Panc1 (cell line): Measurements from ENCODE around the gene NPAS3. TPM values are rescaled to one million over a fixed set of nuclear protein-coding genes. Genes with fewer than 3 reads are reported as not detected.

Source experiments
- ATAC-seq: fragments of 200-7000 bp; cut with Tn5 transposase; 2 replicates; pipeline ENCODE4 v1.9.1; 2020; ENCODE audit warnings: mild to moderate bottlenecking, moderate library complexity
- BruUV-seq: library from RNA; stranded (reverse); fragments of 400-500 nt; replicated peaks from 2 replicates; lab custom pipeline; 2021; lab: Mats Ljungman, UMichigan
- CTCF ChIA-PET: fragments of 300-600 bp; sonication (Branson Sonifier 250); formaldehyde crosslinking; loops from one replicate; lab custom pipeline; 2022; ENCODE audit warnings: antibody characterized with exemption; lab: Charles Lee
- POLR2A ChIA-PET: fragments of 300-600 bp; sonication (Branson Sonifier 250); formaldehyde crosslinking; loops from one replicate; lab custom pipeline; 2022; ENCODE audit warnings: antibody characterized with exemption; lab: Charles Lee
- DNase-seq: peaks from one replicate; pipeline ENCODE4 v3.0.0-alpha.2; 2010; ENCODE audit warnings: low read depth, low spot score
- H3K27ac ChIP-seq: 2 replicates; pipeline ENCODE4 v1.5.1; 2011; ENCODE audit warnings: mild to moderate bottlenecking, low read length, inconsistent platforms
- H3K27me3 ChIP-seq: fragments of 200-500 bp; sonication (Bioruptor generic); 2 replicates; pipeline ENCODE4 v1.6.0; 2014; ENCODE audit warnings: low read length, inconsistent platforms; ENCODE audit not compliant: control insufficient read depth, insufficient read depth
- H3K36me3 ChIP-seq: fragments of 200-500 bp; sonication (Bioruptor generic); 2 replicates; pipeline ENCODE4 v1.5.1; 2014; ENCODE audit warnings: inconsistent platforms, mild to moderate bottlenecking, low read length, moderate library complexity; ENCODE audit not compliant: control insufficient read depth, insufficient read depth
- H3K4me1 ChIP-seq: 2 replicates; pipeline ENCODE4 v1.5.1; 2011; ENCODE audit warnings: inconsistent platforms, mild to moderate bottlenecking, low read length, moderate library complexity; ENCODE audit not compliant: control insufficient read depth, insufficient read depth
- H3K4me3 ChIP-seq, 2 experiments: 2 replicates each; pipeline ENCODE4 v1.5.1; 2011 to 2012; ENCODE audit warnings: low read depth in 2 of 2, low read length in 2 of 2, mild to moderate bottlenecking in 2 of 2, inconsistent platforms in 1 of 2, moderate library complexity in 1 of 2
- H3K9me3 ChIP-seq: fragments of 200-500 bp; sonication (Bioruptor generic); 2 replicates; pipeline ENCODE4 v1.5.1; 2014; ENCODE audit warnings: low read depth, mild to moderate bottlenecking, inconsistent platforms, low read length, moderate library complexity; ENCODE audit not compliant: control insufficient read depth, insufficient read depth
- POLR2AphosphoS5 ChIP-seq: IDR thresholded peaks from 2 replicates; pipeline ENCODE4 v1.6.1; 2012; ENCODE audit warnings: mild to moderate bottlenecking, low read depth, low read length, moderate library complexity
- SIN3A ChIP-seq: IDR thresholded peaks from 2 replicates; pipeline ENCODE4 v1.6.1; 2012; ENCODE audit warnings: low read depth, mild to moderate bottlenecking, low read length, moderate library complexity, borderline replicate concordance; ENCODE audit not compliant: insufficient read depth
- TCF7L2 ChIP-seq: IDR thresholded peaks from 2 replicates; pipeline ENCODE4 v1.6.1; 2011; ENCODE audit warnings: mild to moderate bottlenecking, low read depth, low read length, inconsistent platforms
- in situ Hi-C: cut with HindIII; loops from 2 replicates; pipeline ENCODE4 v1.10.0; 2016; ENCODE audit warnings: low sequenced_read_pairs, low pct_unique_long_range_greater_than_20kb
- intact Hi-C: fragments of 100-400 bp; cut with micrococcal nuclease; formaldehyde crosslinking; loops from one replicate; pipeline ENCODE4 v1.10.0; 2022; ENCODE audit not compliant: unreplicated experiment
- total RNA-seq: library from RNA; stranded (reverse); gene quantifications from one replicate; pipeline ENCODE4 v1.2.1, GENCODE V29; 2021; ENCODE audit not compliant: unreplicated experiment
- TF ChIP-seq, protein P1 (sequence below), 2 experiments: IDR thresholded peaks; 2 replicates each; pipeline ENCODE4 v1.6.1; 2011 to 2012; ENCODE audit warnings: low read depth in 2 of 2, control low read depth in 1 of 2, low read length in 1 of 2, mild to moderate bottlenecking in 1 of 2, moderate library complexity in 1 of 2; ENCODE audit not compliant: insufficient read depth in 1 of 2
- TF ChIP-seq, protein P2 (sequence below): fragments of 450-650 bp; IDR thresholded peaks from 2 replicates; pipeline ENCODE4 v1.5.1; 2017; ENCODE audit warnings: mild to moderate bottlenecking

NPAS3 gene
- total RNA-seq, 1 experiment from 2014 or later, result 0.23 TPM

DNA sequence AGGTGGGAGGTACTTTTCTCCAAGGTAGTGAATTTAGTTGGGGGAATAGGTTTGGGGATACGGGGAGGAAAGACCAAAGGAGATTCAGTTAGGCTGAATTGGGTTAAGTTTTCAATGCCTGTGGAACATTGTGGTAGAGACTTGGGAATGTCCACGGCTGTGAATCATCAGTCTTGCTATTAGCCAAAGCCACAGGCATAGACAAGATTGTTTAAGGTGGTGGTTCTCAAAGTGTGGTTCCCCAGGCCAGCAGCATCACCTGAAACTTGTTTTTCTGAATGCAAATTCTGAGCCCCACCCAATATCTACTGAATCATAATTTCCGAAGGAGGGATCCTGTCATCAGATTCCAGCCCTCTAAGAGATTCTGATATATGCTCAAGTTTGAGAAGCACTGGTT lies 696.0 kb downstream of the NPAS3 start:
- no peaks in the 10 kb centered on the region for H3K9me3 ChIP-seq
- intact Hi-C loops (no loop called here), in situ Hi-C loops (no loop called here)
- H3K27ac ChIP-seq, result no peak overlapping the region
- TF ChIP-seq POLR2AphosphoS5 (no peak), TCF7L2 (no peak)
- H3K27me3 ChIP-seq, result no peaks in the 10 kb centered on the region
- H3K4me3 ChIP-seq, result no peak overlapping the region
- ATAC-seq (no peak), DNase-seq (no peak)
- BruUV-seq, result no TSS peak
- H3K4me1 ChIP-seq, result no peaks in the 10 kb centered on the region
- ChIA-PET POLR2A (no interaction called here), CTCF (no interaction called here)
- no peaks in the 10 kb centered on the region for H3K36me3 ChIP-seq

DNA sequence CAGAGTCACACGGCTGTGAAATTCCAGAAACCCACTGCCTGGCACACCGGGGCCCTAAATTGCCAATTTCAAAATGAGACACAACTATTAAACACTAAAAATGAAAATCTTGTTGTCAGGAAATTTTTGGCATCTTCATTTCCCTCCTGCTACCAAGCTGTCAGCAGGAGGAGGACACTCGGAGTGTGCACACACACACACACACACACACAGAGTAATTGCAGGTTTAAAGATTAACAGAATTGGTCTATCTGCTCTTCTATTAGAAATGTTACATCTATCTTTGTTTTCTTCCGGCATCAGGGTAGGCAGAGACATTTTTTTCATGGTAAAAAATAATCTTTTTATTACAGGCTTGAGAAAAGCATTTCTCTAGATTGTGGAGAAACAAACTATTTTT lies 698.0 kb downstream of the NPAS3 start:
- in situ Hi-C loops, result no loop called here
- TF ChIP-seq, protein P1, sequence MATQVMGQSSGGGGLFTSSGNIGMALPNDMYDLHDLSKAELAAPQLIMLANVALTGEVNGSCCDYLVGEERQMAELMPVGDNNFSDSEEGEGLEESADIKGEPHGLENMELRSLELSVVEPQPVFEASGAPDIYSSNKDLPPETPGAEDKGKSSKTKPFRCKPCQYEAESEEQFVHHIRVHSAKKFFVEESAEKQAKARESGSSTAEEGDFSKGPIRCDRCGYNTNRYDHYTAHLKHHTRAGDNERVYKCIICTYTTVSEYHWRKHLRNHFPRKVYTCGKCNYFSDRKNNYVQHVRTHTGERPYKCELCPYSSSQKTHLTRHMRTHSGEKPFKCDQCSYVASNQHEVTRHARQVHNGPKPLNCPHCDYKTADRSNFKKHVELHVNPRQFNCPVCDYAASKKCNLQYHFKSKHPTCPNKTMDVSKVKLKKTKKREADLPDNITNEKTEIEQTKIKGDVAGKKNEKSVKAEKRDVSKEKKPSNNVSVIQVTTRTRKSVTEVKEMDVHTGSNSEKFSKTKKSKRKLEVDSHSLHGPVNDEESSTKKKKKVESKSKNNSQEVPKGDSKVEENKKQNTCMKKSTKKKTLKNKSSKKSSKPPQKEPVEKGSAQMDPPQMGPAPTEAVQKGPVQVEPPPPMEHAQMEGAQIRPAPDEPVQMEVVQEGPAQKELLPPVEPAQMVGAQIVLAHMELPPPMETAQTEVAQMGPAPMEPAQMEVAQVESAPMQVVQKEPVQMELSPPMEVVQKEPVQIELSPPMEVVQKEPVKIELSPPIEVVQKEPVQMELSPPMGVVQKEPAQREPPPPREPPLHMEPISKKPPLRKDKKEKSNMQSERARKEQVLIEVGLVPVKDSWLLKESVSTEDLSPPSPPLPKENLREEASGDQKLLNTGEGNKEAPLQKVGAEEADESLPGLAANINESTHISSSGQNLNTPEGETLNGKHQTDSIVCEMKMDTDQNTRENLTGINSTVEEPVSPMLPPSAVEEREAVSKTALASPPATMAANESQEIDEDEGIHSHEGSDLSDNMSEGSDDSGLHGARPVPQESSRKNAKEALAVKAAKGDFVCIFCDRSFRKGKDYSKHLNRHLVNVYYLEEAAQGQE (IDR thresholded peaks at IDR 0.05; ENCODE audit: insufficient read depth in 1 of 2, low read depth in 2 of 2, low read length in 1 of 2), result no peak
- TF ChIP-seq SIN3A (no peak), POLR2AphosphoS5 (no peak), TCF7L2 (no peak)
- TF ChIP-seq, protein P2, sequence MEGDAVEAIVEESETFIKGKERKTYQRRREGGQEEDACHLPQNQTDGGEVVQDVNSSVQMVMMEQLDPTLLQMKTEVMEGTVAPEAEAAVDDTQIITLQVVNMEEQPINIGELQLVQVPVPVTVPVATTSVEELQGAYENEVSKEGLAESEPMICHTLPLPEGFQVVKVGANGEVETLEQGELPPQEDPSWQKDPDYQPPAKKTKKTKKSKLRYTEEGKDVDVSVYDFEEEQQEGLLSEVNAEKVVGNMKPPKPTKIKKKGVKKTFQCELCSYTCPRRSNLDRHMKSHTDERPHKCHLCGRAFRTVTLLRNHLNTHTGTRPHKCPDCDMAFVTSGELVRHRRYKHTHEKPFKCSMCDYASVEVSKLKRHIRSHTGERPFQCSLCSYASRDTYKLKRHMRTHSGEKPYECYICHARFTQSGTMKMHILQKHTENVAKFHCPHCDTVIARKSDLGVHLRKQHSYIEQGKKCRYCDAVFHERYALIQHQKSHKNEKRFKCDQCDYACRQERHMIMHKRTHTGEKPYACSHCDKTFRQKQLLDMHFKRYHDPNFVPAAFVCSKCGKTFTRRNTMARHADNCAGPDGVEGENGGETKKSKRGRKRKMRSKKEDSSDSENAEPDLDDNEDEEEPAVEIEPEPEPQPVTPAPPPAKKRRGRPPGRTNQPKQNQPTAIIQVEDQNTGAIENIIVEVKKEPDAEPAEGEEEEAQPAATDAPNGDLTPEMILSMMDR, result no peak
- BruUV-seq, result no TSS peak
- DNase-seq (no peak), ATAC-seq (no peak)
- Histone ChIP-seq H3K4me1 (no peaks in the 10 kb centered on the region), H3K4me3 (no peak overlapping the region), H3K9me3 (no peaks in the 10 kb centered on the region), H3K27ac (no peak overlapping the region), H3K27me3 (no peaks in the 10 kb centered on the region), H3K36me3 (no peaks in the 10 kb centered on the region)
- CTCF ChIA-PET, result no interaction called here
- intact Hi-C loops, result no loop called here
- POLR2A ChIA-PET, result no interaction called here

DNA sequence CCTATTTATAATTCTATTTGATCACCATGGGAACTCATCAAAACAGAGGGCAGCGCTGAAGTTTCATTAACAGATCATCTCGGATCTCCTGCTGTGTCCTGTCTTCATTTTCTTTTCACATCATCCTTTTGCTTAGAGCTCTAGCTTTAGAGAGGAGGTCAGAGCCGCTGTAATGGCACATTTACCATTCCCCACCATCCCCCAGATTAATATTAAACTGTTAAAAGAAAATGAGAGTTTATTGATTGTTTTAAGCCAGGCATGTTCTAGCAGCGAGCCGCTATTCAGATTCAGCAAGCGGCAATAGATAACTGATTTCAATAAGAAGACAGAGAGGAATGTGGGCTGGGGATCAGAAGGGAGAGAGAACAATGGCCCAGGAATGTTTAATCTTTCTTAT lies 703.4 kb downstream of the NPAS3 start:
- Histone ChIP-seq H3K4me3 (no peak overlapping the region), H3K27me3 (no peaks in the 10 kb centered on the region), H3K27ac (no peak overlapping the region), H3K4me1 (no peaks in the 10 kb centered on the region), H3K9me3 (no peaks in the 10 kb centered on the region), H3K36me3 (no peaks in the 10 kb centered on the region)
- ATAC-seq (no peak), DNase-seq (no peak)
- intact Hi-C loops (no loop called here), in situ Hi-C loops (no loop called here)
- no peak for TF ChIP-seq POLR2AphosphoS5
- TF ChIP-seq, protein P2, result no peak
- no peak for TF ChIP-seq TCF7L2
- TF ChIP-seq, protein P1 (IDR thresholded peaks at IDR 0.05; ENCODE audit: insufficient read depth in 1 of 2, low read depth in 2 of 2, low read length in 1 of 2), result no peak
- no peak for TF ChIP-seq SIN3A
- POLR2A ChIA-PET, result no interaction called here
- CTCF ChIA-PET, result no interaction called here
- BruUV-seq, result no TSS peak
